Measurements from ENCODE around the gene NR5A2. TPM values are rescaled to one million over a fixed set of nuclear protein-coding genes. Genes with fewer than 3 reads are reported as not detected.

Gene NR5A2
- total and polyA plus RNA-seq, 10 donors: 0.02 to 0.63 (median 0.10) TPM; not detected in 3

DNA sequence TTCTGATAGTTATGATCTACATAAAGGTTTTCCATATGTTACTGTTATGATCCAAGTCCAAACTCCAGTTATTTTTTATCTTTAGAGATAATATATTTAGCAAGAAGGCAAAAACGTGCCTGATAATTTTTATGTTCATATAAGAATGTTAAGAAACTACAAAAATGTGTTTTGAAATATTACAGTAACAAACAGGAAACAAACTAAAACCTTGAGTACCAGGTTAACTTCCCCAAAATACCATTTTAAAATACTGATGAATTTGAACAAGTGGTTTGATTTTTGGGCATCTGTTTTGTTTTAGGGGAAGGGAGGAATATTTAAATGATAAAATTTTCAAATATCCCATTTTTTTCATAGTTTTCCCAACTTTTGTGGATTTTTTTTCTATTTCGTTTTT lies 124.8 kb downstream of the NR5A2 start:
- WGBS, 5 donors: 52 to 63% (median 55%) methylated on average over 2 of the region's 2 CpGs
- Histone ChIP-seq H3K4me1 (peaks cover 13 to 50% (median 32%) of the 10 kb centered on the region in 6 donors), H3K36me3 (no peaks in the 10 kb centered on the region), H3K27ac (peak overlapping the region in 5 of 8 donors; percentile 44 to 87 (median 80)), H3K4me3 (peak overlapping the region in 1 of 8 donors; percentile 0), H3K9me3 (no peaks in the 10 kb centered on the region), H3K27me3 (replicated peaks in 1 of 7) (no peaks in the 10 kb centered on the region)
- no peak for TF ChIP-seq POLR2AphosphoS5 (IDR thresholded peaks at IDR 0.05)
- TF ChIP-seq, protein P1, sequence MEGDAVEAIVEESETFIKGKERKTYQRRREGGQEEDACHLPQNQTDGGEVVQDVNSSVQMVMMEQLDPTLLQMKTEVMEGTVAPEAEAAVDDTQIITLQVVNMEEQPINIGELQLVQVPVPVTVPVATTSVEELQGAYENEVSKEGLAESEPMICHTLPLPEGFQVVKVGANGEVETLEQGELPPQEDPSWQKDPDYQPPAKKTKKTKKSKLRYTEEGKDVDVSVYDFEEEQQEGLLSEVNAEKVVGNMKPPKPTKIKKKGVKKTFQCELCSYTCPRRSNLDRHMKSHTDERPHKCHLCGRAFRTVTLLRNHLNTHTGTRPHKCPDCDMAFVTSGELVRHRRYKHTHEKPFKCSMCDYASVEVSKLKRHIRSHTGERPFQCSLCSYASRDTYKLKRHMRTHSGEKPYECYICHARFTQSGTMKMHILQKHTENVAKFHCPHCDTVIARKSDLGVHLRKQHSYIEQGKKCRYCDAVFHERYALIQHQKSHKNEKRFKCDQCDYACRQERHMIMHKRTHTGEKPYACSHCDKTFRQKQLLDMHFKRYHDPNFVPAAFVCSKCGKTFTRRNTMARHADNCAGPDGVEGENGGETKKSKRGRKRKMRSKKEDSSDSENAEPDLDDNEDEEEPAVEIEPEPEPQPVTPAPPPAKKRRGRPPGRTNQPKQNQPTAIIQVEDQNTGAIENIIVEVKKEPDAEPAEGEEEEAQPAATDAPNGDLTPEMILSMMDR (IDR thresholded peaks at IDR 0.05 in 8 of 11, conservative IDR thresholded peaks at IDR 0.05 in 3 of 11): no peak
- intact Hi-C loops (cut with DNase I; ENCODE audit: low total_unique reads): no loop called here
- DNase-seq: no peak

- no peaks in the 10 kb centered on the region for H3K36me3 ChIP-seq
- no peaks in the 10 kb centered on the region for H3K9me3 ChIP-seq
- H3K4me3 ChIP-seq: peak overlapping the region in 1 of 8 donors; percentile 30
- 14 to 24% (median 21%) methylated on average over 3 of the region's 3 CpGs for WGBS, 5 donors
- intact Hi-C loops (cut with DNase I; ENCODE audit: low total_unique reads): no loop called here
- TF ChIP-seq POLR2A (IDR thresholded peaks at IDR 0.05): no peak
- TF ChIP-seq, protein P1 (IDR thresholded peaks at IDR 0.05 in 8 of 11, conservative IDR thresholded peaks at IDR 0.05 in 3 of 11): no peak
- TF ChIP-seq POLR2AphosphoS5 (IDR thresholded peaks at IDR 0.05): no peak
- H3K4me1 ChIP-seq: peaks cover 13 to 50% (median 32%) of the 10 kb centered on the region in 6 donors
- no peaks in the 10 kb centered on the region for H3K27me3 ChIP-seq (replicated peaks in 1 of 7)
- no peak for DNase-seq
- H3K27ac ChIP-seq: peak overlapping the region in 7 of 8 donors; percentile 44 to 87 (median 76)
Measured at GRCh38 chr1:200153277-200154055, 126.0 kb downstream of the NR5A2 start.

- H3K9me3 ChIP-seq: no peaks in the 10 kb centered on the region
- no peaks in the 10 kb centered on the region for H3K36me3 ChIP-seq
- peak in 1 of 3 donors; percentile 69 for TF ChIP-seq POLR2AphosphoS5 (IDR thresholded peaks at IDR 0.05)
- no peak for TF ChIP-seq POLR2A (IDR thresholded peaks at IDR 0.05)
- peak; percentile 78 for DNase-seq
- intact Hi-C loops (cut with DNase I; ENCODE audit: low total_unique reads): no loop called here
- peaks cover 13 to 50% (median 32%) of the 10 kb centered on the region in 6 donors for H3K4me1 ChIP-seq
- peak overlapping the region in 7 of 8 donors; percentile 44 to 87 (median 76) for H3K27ac ChIP-seq
- H3K4me3 ChIP-seq: peak overlapping the region in 1 of 8 donors; percentile 30
- H3K27me3 ChIP-seq (replicated peaks in 1 of 7): no peaks in the 10 kb centered on the region
Measured at GRCh38 chr1:200154069-200154767, 126.7 kb downstream of the NR5A2 start.

DNA sequence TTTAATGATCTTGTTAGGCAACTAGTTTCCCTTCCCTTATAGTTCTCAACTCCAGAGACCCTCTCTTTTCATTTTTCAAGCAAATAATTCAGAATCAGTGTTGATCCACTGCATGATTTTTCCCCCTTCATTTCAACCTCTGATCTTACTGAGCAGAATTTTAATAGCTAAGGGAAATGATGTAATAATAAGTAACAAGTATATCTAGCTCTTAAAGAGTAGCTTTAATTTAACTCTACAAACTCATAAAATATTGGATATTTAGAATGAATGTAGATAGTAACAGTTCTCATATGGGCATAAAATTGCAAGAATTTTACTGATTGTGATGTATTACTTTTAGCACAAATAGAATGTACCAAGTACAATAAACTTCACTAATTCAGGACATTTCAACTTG lies 130.2 kb downstream of the NR5A2 start:
- intact Hi-C loops (cut with DNase I; ENCODE audit: low total_unique reads): no loop called here
- no peak overlapping the region for H3K4me3 ChIP-seq
- H3K27ac ChIP-seq: no peak overlapping the region
- TF ChIP-seq, protein P1 (IDR thresholded peaks at IDR 0.05 in 8 of 11, conservative IDR thresholded peaks at IDR 0.05 in 3 of 11): no peak
- TF ChIP-seq POLR2AphosphoS5 (IDR thresholded peaks at IDR 0.05) (no peak), POLR2A (IDR thresholded peaks at IDR 0.05) (no peak)
- no peaks in the 10 kb centered on the region for H3K27me3 ChIP-seq (replicated peaks in 1 of 7)
- no peaks in the 10 kb centered on the region for H3K9me3 ChIP-seq
- no peak for DNase-seq
- H3K36me3 ChIP-seq: no peaks in the 10 kb centered on the region
- peaks cover 12 to 25% (median 22%) of the 10 kb centered on the region in 6 donors for H3K4me1 ChIP-seq
